Upper lobe of left lung (tissue), 4 donors: Measurements from ENCODE around the gene RASA3.

ENCODE experiments used
- CTCF ChIP-seq, 6 experiments: fragments of 450-650 bp in 4 of 6; fragments of 200-600 bp in 2 of 6; sonication (generic) in 2 of 6; IDR thresholded peaks; one replicate each; pipeline ENCODE4 v1.5.1; 2016 to 2019; ENCODE audit warnings: antibody characterized with exemption in 6 of 6
- POLR2A ChIP-seq, 4 donors: fragments of 450-650 bp; IDR thresholded peaks; one replicate each; pipeline ENCODE4 v1.5.1; 2016 to 2017; ENCODE audit warnings: antibody characterized with exemption in 4 of 4, mild to moderate bottlenecking in 2 of 4
- POLR2AphosphoS5 ChIP-seq, 2 donors: sonication (generic); formaldehyde crosslinking; IDR thresholded peaks; one replicate each; pipeline ENCODE4 v1.5.1; 2017; ENCODE audit warnings: antibody characterized with exemption in 2 of 2

DNA sequence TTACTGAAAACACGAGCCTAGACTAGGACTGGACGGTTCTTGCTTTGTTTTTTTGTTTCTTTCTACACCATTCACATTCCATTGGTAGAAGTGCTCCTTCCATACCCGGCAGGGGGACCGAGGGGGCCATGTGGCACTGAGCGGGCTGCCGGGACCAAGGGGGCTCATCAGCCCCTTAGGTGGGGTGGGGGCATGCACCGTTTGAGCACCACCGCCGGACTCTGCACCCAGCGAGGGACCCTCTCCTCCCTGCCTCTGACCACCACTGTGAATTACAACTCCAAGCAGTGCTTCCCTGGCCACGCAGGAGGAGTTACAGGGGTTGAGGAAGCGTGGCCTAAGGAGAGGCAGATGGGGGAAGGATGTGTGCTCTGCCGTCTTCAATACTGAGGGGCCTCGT is 31.6 kb upstream of the RASA3 start:
- TF ChIP-seq CTCF (IDR thresholded peaks at IDR 0.05) = no peak
- TF ChIP-seq POLR2A (IDR thresholded peaks at IDR 0.05) = no peak
- no peak for TF ChIP-seq POLR2AphosphoS5 (IDR thresholded peaks at IDR 0.05)
